Lower leg skin (tissue), 4 donors: Measurements from ENCODE around the gene AVP. TPM values are rescaled to one million over a fixed set of nuclear protein-coding genes. Genes with fewer than 3 reads are reported as not detected.

Source experiments
- DNase-seq, 2 donors: peaks; one replicate each; pipeline ENCODE4 v3.0.0-alpha.2; 2019; ENCODE audit warnings: low spot score in 2 of 2
- H3K4me3 ChIP-seq: fragments of 200-600 bp; sonication (generic); 2 replicates; pipeline ENCODE4 v1.5.1; 2017; ENCODE audit warnings: mild to moderate bottlenecking, low read depth; ENCODE audit not compliant: poor library complexity, severe bottlenecking
- CTCF ChIP-seq, 3 donors: fragments of 450-650 bp; IDR thresholded peaks; one replicate each; pipeline ENCODE4 v1.5.1; 2016; ENCODE audit warnings: antibody characterized with exemption in 3 of 3, mild to moderate bottlenecking in 3 of 3, moderate library complexity in 2 of 3
- POLR2A ChIP-seq, 2 donors: fragments of 450-650 bp; IDR thresholded peaks; one replicate each; pipeline ENCODE4 v1.6.1; 2016 to 2017; ENCODE audit warnings: antibody characterized with exemption in 2 of 2, mild to moderate bottlenecking in 1 of 2, moderate library complexity in 1 of 2
- WGBS, 2 donors: methylation state at CpG; one replicate each; pipeline ENCODE4 v1.1.5; 2018; 5-methylcytosine and 5-hydroxymethylcytosine counted together
- intact Hi-C: fragments of 100-400 bp; cut with DNase I; formaldehyde crosslinking; loops from one replicate; pipeline ENCODE4 v1.15.0; 2023; ENCODE audit warnings: low total_unique reads
- total RNA-seq, 4 donors: library from RNA; depleted of rRNA; stranded (reverse); fragments of >200 nt; gene quantifications; one replicate each; pipeline ENCODE4 v1.1.0, GENCODE V29; 2016

Gene AVP
- total RNA-seq, 4 donors from 2014 or later = not detected

DNA sequence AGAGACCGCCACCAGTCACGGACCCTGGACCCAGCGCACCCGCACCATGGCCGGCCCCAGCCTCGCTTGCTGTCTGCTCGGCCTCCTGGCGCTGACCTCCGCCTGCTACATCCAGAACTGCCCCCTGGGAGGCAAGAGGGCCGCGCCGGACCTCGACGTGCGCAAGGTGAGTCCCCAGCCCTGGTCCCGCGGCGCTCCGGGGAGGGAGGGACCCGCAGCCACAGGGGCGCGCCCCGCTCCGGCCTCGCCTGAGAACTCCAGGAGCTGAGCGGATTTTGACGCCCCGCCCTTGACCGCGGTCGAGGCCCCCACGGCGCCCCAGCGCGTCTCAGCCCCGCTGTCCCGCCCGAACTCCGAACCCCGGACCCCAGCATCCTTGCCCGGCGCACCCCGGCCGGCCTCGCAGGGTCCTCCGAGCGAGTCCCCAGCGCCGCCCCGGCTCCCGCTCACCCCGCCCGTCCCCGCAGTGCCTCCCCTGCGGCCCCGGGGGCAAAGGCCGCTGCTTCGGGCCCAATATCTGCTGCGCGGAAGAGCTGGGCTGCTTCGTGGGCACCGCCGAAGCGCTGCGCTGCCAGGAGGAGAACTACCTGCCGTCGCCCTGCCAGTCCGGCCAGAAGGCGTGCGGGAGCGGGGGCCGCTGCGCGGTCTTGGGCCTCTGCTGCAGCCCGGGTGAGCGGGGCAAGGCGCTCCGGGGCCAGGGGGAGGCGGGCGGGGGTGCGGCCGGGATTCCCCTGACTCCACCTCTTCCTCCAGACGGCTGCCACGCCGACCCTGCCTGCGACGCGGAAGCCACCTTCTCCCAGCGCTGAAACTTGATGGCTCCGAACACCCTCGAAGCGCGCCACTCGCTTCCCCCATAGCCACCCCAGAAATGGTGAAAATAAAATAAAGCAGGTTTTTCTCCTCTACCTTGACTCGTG, 12.7 kb downstream of the AVP start, which contains the start of gene OXT:
Gene OXT (plus strand): TSS at position 11 of the 920 bp plus-strand sequence. CDS start 36 bp downstream, at position 47.
- WGBS, 2 donors = 16 to 23% methylated on average over 37 to 43 of the region's 95 CpGs
- DNase-seq = peak in 1 of 2 donors; percentile 91
- no peak for TF ChIP-seq CTCF (IDR thresholded peaks at IDR 0.05)
- TF ChIP-seq POLR2A (IDR thresholded peaks at IDR 0.05) = no peak

GRCh38 chr20:3071266-3071609, 13.3 kb downstream of the AVP start:
- intact Hi-C loops = no loop called here
- peak overlapping the region; percentile 49 for H3K4me3 ChIP-seq
- 74 to 83% methylated on average over 16 of the region's 16 CpGs for WGBS, 2 donors
- TF ChIP-seq CTCF (IDR thresholded peaks at IDR 0.05) = no peak
- no peak for TF ChIP-seq POLR2A (IDR thresholded peaks at IDR 0.05)
- DNase-seq = no peak

More for the DNA sequence above, 12.7 kb downstream of the AVP start, which contains the start of gene OXT:
- peak within 1 kb of the TSS; percentile 49 for H3K4me3 ChIP-seq
- intact Hi-C loops = no loop called here

- TF ChIP-seq CTCF (IDR thresholded peaks at IDR 0.05) (no peak), POLR2A (IDR thresholded peaks at IDR 0.05) (no peak)
- WGBS, 2 donors = 89 to 90% methylated on average over 4 of the region's 4 CpGs
- H3K4me3 ChIP-seq = no peak overlapping the region
- no peak for DNase-seq
- intact Hi-C loops = no loop called here
These were observed 13.8 kb downstream of the AVP start for GRCh38 chr20:3070725-3071124.

DNA sequence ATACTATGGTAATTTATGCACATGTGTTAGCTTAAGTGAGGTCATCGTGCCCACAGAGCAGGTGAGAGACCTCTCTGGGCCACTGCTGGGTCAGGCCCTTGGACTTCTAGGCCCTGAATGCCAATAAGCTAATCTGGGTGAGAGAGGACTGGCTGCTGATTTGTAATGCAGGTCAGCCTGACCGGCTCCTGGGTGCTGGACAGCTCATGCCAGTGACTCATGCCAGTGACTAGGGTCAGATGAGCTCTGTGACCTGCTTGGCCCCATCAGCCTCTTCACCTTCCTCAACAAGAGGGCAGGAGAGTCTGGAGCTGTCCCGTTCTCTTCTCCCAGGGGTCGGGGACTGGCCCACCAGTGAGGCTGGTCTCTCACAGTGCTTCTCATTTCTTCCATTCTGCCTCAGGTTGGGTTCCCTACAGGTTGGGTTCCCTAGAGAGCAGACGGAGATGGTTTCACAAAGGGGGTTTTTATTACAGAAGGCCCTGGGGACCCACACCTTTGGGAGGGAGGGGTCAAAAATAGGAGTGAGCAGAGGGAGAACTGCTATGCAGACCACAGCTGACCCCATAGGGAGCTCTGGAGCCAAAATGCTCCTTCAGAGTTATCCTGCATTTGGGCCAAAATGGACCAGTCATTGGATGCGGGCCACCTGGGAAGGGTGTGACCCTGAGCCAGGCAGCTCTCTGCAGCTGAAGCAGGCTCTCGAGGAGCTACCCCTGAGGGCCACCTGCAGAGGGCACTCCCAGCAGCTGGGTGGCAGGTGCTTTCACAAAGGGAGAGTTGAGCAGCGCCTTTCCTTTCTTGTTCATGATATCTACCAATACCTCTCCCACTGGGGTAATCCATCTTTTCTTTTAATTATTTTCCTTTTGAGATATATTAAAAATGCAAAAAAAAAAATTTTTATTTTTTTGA, 15.3 kb downstream of the AVP start:
- 77 to 87% methylated on average over 8 of the region's 8 CpGs for WGBS, 2 donors
- TF ChIP-seq CTCF (IDR thresholded peaks at IDR 0.05) (no peak), POLR2A (IDR thresholded peaks at IDR 0.05) (no peak)

DNA sequence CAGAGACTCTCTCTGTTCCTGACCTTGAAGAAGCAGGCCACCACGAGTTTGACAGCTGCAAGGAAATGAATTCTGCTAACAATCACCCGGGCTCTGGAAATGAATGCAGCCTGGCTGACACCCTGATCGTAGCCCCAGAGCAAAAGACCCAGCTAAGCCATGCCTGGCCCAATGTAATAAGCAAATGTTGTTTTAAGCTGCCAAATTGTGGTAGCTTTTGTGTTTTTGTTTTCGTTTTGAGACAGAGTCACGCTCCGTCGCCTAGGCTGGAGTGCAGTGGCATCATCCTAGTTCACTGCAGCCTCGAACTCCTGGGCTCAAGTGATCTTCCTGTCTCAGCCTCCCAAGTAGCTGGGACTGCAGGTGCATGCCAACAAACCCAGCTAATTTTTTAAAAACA, 16.4 kb downstream of the AVP start:
- DNase-seq = no peak
- no peak overlapping the region for H3K4me3 ChIP-seq
- intact Hi-C loops = no loop called here

More for the DNA sequence above, 15.3 kb downstream of the AVP start:
- intact Hi-C loops = no loop called here
- no peak overlapping the region for H3K4me3 ChIP-seq
- DNase-seq = no peak

More for the DNA sequence above, 16.4 kb downstream of the AVP start:
- TF ChIP-seq CTCF (IDR thresholded peaks at IDR 0.05) (no peak), POLR2A (IDR thresholded peaks at IDR 0.05) (no peak)
- WGBS, 2 donors = 55 to 62% methylated on average over 8 of the region's 8 CpGs
